HT1080 (cell line): ENCODE results near the gene STXBP3. TPM values are rescaled to one million over a fixed set of nuclear protein-coding genes. Genes with fewer than 3 reads are reported as not detected.
A peak's percentile ranks its signal among the peaks of the same experiment; 100 is the strongest.

Experiments
- DNase-seq: peaks from one replicate; pipeline ENCODE4 v3.0.0-alpha.2; 2015; ENCODE audit warnings: low read depth
- total RNA-seq: library from RNA; depleted of rRNA; stranded (reverse); fragments of >200 nt; shearing (Covaris generic); gene quantifications from 2 replicates; pipeline ENCODE4 v1.2.3, GENCODE V29; 2014

Gene STXBP3
- total RNA-seq, 1 experiment from 2014 or later: 22.2 TPM

DNA sequence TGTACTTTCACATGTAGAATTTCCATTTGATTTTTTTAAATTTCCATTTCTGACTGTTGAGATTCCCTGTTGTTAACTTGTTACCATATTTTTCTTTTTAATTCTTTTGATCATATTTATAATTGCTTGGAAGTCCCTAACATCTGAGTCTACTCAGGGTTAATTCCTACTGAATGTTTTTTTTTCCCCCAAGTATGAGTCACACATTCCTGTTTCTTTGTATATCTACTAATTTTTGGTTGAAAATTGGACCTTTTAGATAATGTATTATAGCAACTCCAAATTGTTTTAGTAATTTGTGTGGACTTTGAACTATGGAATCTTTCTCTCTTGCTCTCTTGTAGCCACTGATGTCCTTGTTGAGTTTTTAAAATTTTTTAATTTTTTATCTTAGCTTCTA lies 54.6 kb downstream of the STXBP3 start:
- DNase-seq: no peak

DNA sequence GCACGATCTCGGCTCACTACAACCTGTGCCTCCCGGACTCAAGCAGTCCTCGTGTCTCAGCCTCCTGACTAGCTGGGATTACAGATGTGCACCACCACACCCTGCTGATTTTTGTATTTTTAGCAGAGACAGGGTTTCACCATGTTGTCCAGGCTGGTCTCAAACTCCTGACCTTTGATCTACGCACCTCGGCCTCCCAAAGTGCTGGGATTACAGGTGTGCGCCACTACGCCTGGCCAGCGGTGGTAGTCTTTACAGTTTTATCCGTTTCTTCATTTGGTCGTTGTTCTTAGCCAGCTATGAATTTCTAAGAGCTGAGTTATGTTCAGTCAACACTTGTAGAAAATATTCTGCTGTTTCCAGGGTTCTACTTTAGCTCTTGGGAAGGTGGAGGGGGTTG lies 57.1 kb downstream of the STXBP3 start:
- no peak for DNase-seq

DNA sequence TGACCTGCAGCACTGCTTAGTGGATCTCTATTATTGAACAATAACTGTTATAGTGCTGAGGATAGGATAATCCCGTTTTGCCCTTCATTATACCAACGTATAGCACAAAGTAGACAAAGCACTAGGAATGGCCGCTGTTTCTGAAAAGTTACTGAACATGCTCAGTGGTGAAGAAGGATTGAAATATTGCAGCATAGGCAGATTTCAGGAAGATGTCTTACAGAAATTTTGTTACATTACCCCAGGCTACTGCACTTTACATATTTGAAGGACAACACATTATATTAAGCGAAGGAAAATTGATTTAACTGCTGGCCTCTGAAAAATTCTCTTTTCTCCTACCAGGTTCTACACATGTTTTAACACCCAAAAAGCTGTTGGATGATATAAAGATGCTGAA lies 62.0 kb downstream of the STXBP3 start:
- DNase-seq: no peak

DNA sequence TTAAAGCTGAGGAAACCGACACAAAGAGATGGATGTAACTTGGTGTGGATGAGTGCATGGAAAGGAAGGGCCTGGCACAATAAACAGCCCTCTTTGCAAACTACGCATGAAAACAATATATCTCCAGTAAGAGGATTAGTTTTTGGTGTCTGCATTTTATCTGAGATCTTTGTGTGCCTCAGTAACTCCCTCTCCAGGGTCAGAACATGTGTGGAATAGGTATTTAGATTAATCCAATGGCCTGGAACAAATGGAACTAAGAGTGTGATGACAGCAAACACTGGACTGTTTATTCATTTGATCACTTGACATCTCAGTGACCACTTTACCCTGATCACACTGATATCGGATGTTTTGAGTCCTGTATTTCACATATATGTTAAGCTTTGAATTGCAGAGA lies 65.1 kb downstream of the STXBP3 start:
- no peak for DNase-seq

DNA sequence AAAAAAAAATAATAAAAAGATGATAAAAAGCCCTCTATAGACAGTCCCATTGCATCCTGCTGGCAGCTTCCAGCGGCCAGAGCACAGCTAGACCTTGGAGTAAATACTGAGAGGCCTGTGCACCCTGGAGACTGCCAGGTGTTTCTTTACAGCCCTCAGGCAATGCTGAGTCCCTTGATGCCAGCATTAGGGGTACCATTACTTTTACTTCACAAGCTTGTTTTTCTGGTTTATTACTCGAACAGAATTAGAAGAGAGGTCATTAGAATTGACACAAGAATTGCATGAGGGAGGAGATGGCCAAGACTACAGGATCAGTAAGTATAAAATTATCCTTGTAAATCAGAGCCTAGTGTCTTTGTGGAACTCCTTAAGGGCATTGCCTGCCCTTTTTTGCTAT lies 66.9 kb downstream of the STXBP3 start:
- no peak for DNase-seq

DNA sequence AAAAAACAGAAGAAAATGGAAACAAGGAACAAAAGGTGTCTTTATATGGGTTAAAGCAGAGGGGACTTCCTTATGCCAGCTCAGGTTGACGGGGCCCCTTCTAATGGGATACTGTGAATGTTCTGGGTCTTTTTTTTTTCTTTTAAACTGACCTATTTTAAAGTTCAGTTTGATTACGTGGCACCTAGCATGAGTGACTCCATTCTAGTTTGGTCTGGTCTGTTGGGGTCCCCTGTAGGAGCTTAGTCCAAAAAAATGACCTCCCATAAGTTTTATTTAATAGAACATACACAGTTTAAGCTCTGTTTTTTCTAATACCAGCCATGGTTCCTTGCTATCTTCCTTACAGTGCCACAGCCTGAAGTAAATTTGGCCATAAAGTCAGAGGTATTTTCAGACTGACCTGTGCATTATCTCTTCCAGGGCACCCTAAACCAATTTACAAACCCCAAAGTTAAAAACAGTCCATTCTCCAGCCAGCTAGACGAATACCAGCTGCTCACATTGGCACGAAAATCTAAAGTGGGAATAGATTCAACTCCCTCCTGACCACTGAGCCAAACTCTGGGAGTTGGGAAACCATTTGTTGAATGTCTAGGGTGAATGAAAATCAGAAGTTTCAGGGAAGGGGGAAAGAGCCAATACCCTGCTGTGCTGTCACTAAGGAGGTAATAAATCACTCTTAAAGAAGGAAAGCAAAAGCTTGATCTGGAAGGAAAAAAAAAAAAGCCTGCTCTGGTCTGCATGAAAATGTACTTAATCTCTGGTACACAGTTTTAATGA lies 68.1 kb downstream of the STXBP3 start:
- no peak for DNase-seq

DNA sequence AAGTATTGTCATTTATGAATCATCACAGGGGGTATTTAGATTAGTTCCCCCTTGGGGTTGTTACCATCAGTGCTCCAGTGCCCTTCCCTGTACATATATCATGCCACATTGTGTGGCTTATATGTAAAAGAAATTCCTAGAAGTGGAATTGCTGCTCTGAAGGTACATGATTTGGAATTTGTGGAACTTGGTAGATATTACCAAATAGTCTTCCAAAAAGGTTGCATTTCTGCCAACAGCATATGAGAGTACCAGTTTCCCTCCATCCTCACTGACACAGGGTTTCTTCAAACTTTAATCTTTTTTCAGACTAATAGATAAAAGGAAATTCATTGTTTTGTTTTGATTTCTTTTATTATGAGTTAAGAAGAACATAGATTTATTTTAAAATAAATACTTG lies 69.1 kb downstream of the STXBP3 start:
- DNase-seq: no peak

DNA sequence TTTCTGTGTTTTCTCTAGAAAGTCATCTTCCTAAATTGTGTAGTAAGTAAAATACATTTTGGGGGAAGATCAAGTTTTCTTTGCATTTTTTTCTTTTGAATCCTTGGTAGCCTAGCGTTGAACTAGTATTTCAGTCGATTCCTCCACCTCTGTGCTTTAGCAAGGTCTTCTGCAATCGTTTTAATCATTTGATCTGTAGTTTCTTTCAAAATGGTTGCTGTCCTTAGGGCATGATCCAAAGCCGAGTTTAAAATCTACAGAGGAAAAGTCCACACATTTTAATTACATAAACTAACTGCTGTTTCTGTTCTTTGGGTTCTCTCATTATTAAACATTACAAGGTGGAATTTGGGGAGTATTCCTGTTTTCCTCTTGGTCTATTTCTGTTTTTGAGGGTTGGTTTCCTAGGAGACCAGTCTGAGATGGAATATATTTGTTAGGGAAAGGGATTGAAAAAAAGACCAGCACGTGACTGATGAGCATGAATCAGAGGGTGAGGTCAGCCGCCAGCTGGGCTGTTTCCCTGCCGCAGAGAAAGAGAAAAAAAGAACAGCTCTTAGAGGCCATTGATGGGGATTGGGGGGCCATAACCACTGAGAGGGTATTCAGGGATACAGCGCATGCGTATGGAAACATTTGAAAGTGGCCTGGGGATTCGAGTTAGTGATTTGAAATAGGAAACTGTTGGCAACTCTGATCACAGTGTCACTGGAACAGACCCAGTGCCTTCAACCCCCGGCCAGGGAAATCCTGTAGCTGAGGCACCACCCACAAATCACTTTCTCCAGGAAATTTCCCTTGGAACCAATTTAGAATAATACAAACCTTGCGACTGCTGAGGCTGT lies 69.8 kb downstream of the STXBP3 start:
- peak; percentile 95 for DNase-seq

DNA sequence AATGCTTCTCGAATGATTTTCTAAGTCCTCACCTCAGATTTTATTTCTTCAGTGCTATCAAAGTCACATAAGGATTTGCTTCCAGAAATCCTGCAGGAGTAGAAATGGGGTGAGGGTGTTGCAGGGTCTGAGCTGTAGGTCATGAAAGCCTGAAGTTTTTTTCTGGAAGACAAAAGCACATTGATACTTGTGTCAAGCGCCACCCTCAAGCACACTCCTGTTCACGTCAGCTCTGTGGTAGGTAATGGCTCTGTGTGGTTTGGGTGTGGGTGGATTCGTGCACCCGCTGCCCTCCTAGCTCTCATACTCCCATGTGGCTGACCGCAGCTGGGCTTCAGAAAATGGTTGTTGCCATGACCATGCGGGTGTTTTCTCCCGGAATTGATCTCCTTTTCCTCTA lies 70.5 kb downstream of the STXBP3 start:
- DNase-seq: peak; percentile 82

DNA sequence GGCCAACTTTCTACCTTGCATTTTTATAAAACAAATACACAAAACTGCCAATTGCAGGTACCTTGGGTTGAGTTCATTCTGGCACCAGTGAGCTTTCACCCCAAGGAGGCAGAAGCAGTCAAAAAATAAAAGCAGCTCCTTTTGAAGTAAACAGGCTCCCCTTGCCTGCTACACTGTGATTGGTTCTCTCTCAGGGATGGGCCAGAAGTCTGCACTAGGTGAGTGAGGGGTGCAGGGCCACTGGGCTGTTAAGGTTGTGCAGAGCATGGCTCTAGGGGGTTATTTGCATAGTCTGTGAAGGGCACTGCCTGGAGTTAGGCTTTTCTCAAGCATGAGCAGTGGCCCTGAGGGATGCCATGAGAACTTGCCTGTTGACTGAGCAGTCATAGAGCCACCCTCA lies 71.3 kb downstream of the STXBP3 start:
- no peak for DNase-seq

DNA sequence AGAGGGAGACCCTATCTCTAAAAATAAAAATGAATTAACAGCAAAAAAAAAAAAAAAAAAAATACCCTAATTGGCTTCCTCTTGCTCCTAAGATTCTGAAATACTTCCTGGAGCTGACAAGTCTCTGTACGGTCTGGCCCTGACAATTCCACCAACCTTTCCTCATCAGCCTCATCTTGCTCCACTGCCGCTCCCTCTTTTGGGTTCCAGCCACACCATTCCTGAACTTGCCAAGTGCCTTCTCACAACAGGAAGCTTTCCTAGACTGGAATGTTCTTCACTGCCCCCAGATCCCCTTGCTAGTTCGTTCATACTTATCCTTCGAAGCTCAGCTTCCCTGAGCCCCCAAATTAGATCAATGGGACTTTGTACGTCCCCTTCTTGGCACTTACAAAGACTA lies 73.4 kb downstream of the STXBP3 start:
- no peak for DNase-seq

DNA sequence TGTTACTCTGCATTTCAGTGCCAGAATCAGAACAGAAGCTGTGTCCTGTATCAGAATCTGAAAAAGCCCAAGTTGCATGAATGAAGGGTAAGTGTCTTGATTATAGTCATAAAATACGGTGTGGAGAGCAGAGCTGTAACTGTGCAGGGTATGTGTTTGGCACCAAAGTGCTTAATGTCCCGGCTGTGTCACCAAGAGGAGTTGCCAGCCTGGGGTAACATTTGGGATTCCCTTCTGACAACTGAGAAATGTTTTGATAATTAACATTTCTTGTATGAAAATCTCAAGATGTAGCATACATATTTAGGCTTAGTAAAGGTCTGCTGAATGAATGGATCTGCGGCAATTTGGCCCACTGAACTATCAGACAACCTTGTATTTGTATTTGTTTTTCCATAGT lies 77.2 kb downstream of the STXBP3 start:
- no peak for DNase-seq

DNA sequence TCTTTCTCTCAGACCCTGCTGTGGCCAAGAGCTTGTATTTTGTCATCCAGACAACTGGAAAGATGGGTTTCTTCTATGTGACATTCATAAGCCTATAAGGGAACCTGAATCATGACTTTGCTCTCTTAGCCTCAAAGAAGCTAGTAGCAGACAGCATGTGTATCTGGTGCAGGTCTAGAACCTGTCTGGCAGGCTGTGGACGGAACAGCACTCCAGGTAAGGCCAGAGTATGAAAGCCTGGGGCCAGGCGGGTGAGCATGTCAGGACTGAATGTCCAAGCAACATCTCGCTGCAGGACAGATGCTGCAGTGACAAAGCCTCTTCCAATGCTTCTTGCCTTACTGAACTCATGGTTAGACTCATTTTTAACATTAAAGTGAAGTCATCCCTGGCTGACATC lies 77.6 kb downstream of the STXBP3 start:
- DNase-seq: no peak

DNA sequence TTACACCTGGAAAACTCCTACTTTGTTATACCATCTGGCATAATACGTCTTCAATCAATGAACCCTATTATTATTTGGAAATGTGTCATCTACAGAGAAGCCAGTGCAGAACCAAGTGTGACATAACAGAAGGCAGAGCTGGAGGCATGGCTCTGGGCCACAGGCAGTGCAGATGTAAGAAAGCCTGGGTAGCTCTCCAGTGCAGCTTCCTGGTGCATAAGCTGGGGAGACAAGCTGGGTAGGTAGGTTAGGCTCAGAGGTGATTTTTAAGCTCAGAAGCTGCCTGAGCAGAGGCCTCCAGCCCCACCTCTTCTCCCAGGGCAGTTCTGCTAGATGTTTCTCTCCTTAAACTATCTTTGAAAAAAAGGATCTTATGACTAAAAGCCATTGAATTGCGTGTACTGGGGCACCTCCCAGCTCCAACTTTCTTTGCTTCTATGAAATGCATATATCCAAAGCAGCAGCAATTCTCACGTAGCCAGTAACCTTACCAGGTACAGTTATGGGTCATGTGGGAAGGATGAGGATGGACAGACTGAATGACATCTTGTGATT lies 79.7 kb downstream of the STXBP3 start:
- DNase-seq: no peak

DNA sequence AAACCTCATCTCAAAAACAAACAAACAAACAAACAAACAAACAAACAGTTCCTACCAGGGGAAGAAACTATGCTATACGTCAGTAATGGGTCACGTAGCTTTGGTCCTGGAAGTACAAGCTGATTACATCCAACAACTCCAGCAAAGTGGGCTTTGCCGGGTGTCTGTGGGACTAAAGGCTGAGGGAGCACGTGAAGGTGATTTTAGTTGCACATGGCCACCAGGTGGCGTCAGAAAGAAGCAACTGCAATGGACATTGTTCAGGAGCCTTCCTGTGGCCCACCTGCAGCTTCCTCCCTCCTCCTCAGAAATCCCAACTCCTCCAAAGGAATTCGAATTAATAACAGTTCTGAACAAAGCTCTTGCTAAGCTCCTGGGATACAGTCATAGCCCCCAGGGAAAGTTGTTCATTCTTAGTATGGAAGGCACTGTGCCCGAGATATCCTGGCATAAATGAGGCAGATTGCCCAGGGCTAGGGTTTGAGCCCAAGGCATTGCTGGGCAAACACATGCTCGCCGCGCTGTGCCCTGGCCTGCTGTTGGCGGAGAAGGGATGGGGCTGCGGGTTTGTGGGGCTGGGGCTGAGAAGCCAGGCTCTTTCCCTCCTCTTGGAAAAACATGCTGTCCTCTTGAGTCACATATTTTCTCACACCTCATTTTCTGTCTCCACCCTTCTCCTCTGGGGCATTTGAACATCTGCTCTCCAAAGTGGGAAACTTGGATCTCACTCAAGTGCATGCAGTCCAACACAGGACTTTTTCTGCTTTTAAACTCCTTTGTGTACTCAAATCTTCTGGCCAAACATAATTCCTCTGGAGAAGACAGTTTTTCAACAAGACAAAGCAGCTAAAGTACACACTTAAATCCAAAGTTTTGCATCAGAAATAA lies 81.8 kb downstream of the STXBP3 start:
- DNase-seq: peak; percentile 81

DNA sequence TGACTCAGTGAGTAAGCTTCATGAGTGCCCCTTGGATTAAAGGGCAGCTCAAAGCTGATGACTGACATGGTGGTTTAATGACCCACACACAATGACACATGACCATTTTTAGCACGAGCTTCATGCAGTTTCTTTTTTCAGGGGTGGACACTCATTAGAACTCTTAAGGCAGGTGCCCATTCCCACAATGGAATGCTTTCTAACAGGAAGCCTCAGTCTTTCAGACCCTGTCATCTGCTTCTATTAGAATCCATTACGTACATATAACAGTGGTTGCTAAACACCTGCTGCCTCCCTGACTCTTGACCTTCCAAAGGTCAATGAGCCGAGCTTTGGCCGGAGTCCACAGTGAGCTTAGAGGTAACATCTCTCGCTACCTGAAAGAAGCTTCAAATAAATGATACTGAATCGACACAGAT lies 83.0 kb downstream of the STXBP3 start:
- DNase-seq: peak; percentile 47

DNA sequence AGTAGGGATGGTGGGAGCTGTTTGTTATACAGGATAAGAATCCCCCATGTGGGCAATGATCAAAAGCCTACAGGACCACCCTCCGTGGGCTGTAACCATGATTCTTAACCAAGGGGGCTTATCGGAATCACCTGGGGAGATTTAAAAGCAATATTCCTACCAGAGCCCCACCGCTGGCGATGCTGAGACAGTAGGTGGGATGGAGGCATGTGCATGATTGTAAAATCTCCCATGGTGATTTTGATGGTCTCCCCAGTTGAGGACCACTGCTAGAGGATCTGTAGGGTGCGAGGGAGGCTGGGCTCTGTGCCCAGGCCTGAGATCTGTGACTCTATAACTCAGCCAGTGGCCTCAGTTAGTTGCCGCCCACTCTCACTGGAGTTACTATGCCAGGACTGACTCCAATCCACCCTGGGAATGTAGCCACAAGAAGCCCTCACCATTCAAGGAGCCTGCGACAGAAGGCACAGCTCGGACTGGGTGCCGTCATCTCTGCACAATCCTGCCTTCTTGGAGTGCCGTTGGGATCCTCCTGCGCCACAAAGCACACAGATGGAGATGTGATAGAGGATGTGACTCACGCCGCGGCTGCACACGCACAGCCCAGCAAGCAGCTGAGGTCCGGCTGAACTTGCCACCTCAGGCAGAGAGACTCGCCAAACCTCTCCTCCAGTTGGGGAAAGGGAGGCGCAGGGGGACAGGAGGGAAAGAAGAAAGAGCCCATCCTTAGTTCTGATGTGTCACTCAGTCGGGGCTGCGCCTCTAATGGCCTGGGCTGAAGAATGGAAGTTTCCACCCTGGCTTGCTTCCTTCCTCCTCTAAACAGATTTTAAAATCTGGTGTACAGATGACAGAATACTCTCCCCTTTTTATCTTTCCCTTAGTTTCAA lies 83.9 kb downstream of the STXBP3 start:
- peak; percentile 97 for DNase-seq

DNA sequence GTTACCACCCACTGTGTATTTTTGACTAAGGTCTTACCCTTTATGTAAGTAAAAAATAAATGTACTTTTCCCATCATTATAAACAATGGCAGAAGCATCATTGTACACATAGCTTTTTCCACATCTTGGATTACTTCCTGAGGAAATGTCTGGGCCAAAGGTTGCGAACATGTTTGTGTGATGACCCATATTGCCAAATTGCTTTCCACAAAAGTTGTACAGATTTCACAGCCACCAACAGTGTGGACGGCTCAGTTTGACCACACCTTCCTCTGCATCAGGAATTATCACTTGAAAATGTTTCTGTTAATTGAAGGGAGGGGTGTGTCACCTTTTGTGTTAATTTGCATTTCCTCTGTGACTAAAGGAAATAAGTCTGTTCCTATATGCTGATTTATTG lies 84.8 kb downstream of the STXBP3 start:
- DNase-seq: peak; percentile 64

DNA sequence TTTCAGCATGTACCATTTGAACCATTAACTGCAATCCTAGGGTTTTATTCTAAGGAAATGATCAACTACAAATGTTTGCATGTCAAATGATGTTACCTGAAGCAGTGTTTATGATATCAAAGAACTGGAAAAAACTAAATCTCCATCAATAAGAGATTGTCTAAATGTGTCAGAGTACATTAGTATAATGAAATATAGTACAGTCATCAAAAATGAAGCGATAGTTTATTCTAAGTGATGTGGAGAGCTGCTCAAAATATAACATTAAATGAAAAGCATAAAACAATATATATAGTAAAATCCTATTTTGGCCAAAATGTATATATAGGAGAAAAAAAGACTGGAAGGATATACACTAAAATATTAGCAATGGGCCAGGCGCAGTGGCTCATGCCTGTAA lies 86.5 kb downstream of the STXBP3 start:
- DNase-seq: no peak

DNA sequence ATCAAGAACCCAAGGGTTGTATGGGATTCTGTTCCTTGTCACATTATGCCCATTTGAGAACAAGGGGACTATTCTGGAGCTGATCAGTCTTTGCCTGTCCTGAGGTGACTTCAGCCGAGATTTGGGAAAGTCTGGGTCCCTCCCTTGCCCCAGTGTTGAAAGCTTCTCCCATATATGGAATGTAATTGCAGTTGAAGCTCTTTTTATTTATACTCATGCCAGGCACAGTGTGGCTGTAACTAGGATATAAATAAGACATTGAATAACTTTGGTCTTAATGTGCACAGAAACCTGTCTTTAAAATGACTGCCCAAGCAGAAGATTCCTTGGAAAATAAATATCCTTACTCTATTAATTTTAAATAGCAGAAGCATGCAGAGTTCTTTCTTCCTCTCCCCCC lies 95.2 kb downstream of the STXBP3 start:
- no peak for DNase-seq
